Thymus (tissue), 11 donors: ENCODE data around the gene DIAPH2. TPM values are rescaled to one million over a fixed set of nuclear protein-coding genes. Genes with fewer than 3 reads are reported as not detected.

ENCODE experiments used
- DNase-seq, 9 donors: peaks; one replicate each; pipeline ENCODE4 v3.0.0-alpha.2; 2013; ENCODE audit warnings: low spot score in 9 of 9, low read depth in 6 of 9, missing footprints in 1 of 9
- H3K27ac ChIP-seq, 2 donors: one replicate each; pipeline ENCODE4 v1.5.1; 2013; ENCODE audit warnings: control low read depth in 1 of 2, low read depth in 1 of 2, low read length in 1 of 2, mild to moderate bottlenecking in 1 of 2, moderate library complexity in 1 of 2
- H3K27me3 ChIP-seq, 2 donors: one replicate each; pipeline ENCODE4 v1.5.1; 2013; ENCODE audit warnings: low read length in 1 of 2; ENCODE audit not compliant: control insufficient read depth in 2 of 2, insufficient read depth in 1 of 2
- H3K36me3 ChIP-seq, 2 donors: one replicate each; pipeline ENCODE4 v1.5.1; 2013; ENCODE audit warnings: low read length in 1 of 2, mild to moderate bottlenecking in 1 of 2, moderate library complexity in 1 of 2; ENCODE audit not compliant: control insufficient read depth in 2 of 2, insufficient read depth in 2 of 2
- H3K4me1 ChIP-seq, 2 donors: one replicate each; pipeline ENCODE4 v1.5.1; 2013; ENCODE audit warnings: low read length in 2 of 2; ENCODE audit not compliant: control insufficient read depth in 2 of 2, insufficient read depth in 2 of 2
- H3K4me3 ChIP-seq, 2 donors: one replicate each; pipeline ENCODE4 v1.5.1; 2013; ENCODE audit warnings: low read length in 2 of 2, control low read depth in 1 of 2, mild to moderate bottlenecking in 1 of 2
- H3K9me3 ChIP-seq, 2 donors: one replicate each; pipeline ENCODE4 v1.5.1; 2013; ENCODE audit warnings: low read length in 1 of 2, mild to moderate bottlenecking in 1 of 2; ENCODE audit not compliant: control insufficient read depth in 2 of 2, insufficient read depth in 1 of 2
- WGBS: extraction: QIAGEN DNeasy Blood & Tissue Kit; methylation state at CpG from one replicate; pipeline ENCODE4 v1.1.7; 2013; 5-methylcytosine and 5-hydroxymethylcytosine counted together
- polyA plus RNA-seq: library from polyadenylated mRNA; stranded (reverse); fragments of 200-250 nt; gene quantifications from one replicate; pipeline ENCODE4 v1.2.3, GENCODE V29; 2013
- total RNA-seq: library from RNA; stranded (reverse); fragments of 120-200 nt; gene quantifications from one replicate; pipeline ENCODE4 v1.2.4, GENCODE V29; 2013
- donor health status: healthy.

DIAPH2 gene
- total and polyA plus RNA-seq, 2 donors = 4.8 to 13.1 TPM

GRCh38 chrX:97159916-97160800, 475.5 kb downstream of the DIAPH2 start:
- no peaks in the 10 kb centered on the region for H3K27me3 ChIP-seq
- H3K4me1 ChIP-seq = no peaks in the 10 kb centered on the region
- peak in 2 of 9 donors; percentile 0 to 14 for DNase-seq
- no peaks in the 10 kb centered on the region for H3K36me3 ChIP-seq
- WGBS = 89% methylated on average over 7 of the region's 7 CpGs
- H3K4me3 ChIP-seq = no peak overlapping the region
- H3K27ac ChIP-seq = no peak overlapping the region
- H3K9me3 ChIP-seq = no peaks in the 10 kb centered on the region

- H3K9me3 ChIP-seq = no peaks in the 10 kb centered on the region
- WGBS = 95% methylated on average over 1 of the region's 1 CpG
Measured at GRCh38 chrX:97167333-97167732, 482.7 kb downstream of the DIAPH2 start.

GRCh38 chrX:97168646-97169045, 484.0 kb downstream of the DIAPH2 start:
- Histone ChIP-seq H3K36me3 (no peaks in the 10 kb centered on the region), H3K9me3 (no peaks in the 10 kb centered on the region), H3K27me3 (no peaks in the 10 kb centered on the region), H3K27ac (no peak overlapping the region), H3K4me3 (no peak overlapping the region), H3K4me1 (no peaks in the 10 kb centered on the region)
- DNase-seq = peak in 2 of 9 donors; percentile 4 to 16
- 65% methylated on average over 2 of the region's 2 CpGs for WGBS

More at GRCh38 chrX:97167333-97167732, 482.7 kb downstream of the DIAPH2 start:
- Histone ChIP-seq H3K36me3 (no peaks in the 10 kb centered on the region), H3K27me3 (no peaks in the 10 kb centered on the region), H3K27ac (no peak overlapping the region), H3K4me3 (no peak overlapping the region), H3K4me1 (no peaks in the 10 kb centered on the region)
- no peak for DNase-seq

GRCh38 chrX:97175147-97175546, 490.5 kb downstream of the DIAPH2 start:
- Histone ChIP-seq H3K27ac (no peak overlapping the region), H3K9me3 (no peaks in the 10 kb centered on the region), H3K36me3 (no peaks in the 10 kb centered on the region), H3K4me1 (no peaks in the 10 kb centered on the region), H3K27me3 (no peaks in the 10 kb centered on the region), H3K4me3 (no peak overlapping the region)
- no peak for DNase-seq
- WGBS = 96% methylated on average over 4 of the region's 4 CpGs

GRCh38 chrX:97189668-97190067, 505.0 kb downstream of the DIAPH2 start:
- Histone ChIP-seq H3K9me3 (no peaks in the 10 kb centered on the region), H3K27me3 (no peaks in the 10 kb centered on the region), H3K36me3 (no peaks in the 10 kb centered on the region), H3K4me3 (no peak overlapping the region), H3K27ac (no peak overlapping the region), H3K4me1 (no peaks in the 10 kb centered on the region)
- 99% methylated on average over 2 of the region's 2 CpGs for WGBS
- DNase-seq = no peak

GRCh38 chrX:97199501-97199900, 514.9 kb downstream of the DIAPH2 start:
- H3K9me3 ChIP-seq = no peaks in the 10 kb centered on the region
- WGBS = 97% methylated on average over 2 of the region's 2 CpGs
- no peak for DNase-seq
- no peaks in the 10 kb centered on the region for H3K36me3 ChIP-seq
- H3K27ac ChIP-seq = no peak overlapping the region
- H3K4me1 ChIP-seq = no peaks in the 10 kb centered on the region
- H3K27me3 ChIP-seq = no peaks in the 10 kb centered on the region
- H3K4me3 ChIP-seq = no peak overlapping the region

- no peak for DNase-seq
- H3K36me3 ChIP-seq = no peaks in the 10 kb centered on the region
- H3K9me3 ChIP-seq = no peaks in the 10 kb centered on the region
- H3K4me3 ChIP-seq = no peak overlapping the region
- no peaks in the 10 kb centered on the region for H3K4me1 ChIP-seq
- H3K27me3 ChIP-seq = no peaks in the 10 kb centered on the region
- H3K27ac ChIP-seq = no peak overlapping the region
- WGBS = 95% methylated on average over 9 of the region's 9 CpGs
Measured at GRCh38 chrX:97200454-97200853, 515.8 kb downstream of the DIAPH2 start.

GRCh38 chrX:97210501-97210900, 525.9 kb downstream of the DIAPH2 start:
- H3K27ac ChIP-seq = no peak overlapping the region
- WGBS = 93% methylated on average over 2 of the region's 2 CpGs
- no peak for DNase-seq
- no peak overlapping the region for H3K4me3 ChIP-seq
- no peaks in the 10 kb centered on the region for H3K9me3 ChIP-seq
- no peaks in the 10 kb centered on the region for H3K27me3 ChIP-seq
- no peaks in the 10 kb centered on the region for H3K36me3 ChIP-seq
- no peaks in the 10 kb centered on the region for H3K4me1 ChIP-seq

- 100% methylated on average over 1 of the region's 1 CpG for WGBS
- Histone ChIP-seq H3K36me3 (no peaks in the 10 kb centered on the region), H3K4me3 (no peak overlapping the region), H3K27me3 (no peaks in the 10 kb centered on the region), H3K9me3 (no peaks in the 10 kb centered on the region), H3K4me1 (no peaks in the 10 kb centered on the region), H3K27ac (no peak overlapping the region)
- DNase-seq = no peak
Measured at GRCh38 chrX:97211070-97211469, 526.4 kb downstream of the DIAPH2 start.
